ENCODE data around the gene CREB5.

DNA sequence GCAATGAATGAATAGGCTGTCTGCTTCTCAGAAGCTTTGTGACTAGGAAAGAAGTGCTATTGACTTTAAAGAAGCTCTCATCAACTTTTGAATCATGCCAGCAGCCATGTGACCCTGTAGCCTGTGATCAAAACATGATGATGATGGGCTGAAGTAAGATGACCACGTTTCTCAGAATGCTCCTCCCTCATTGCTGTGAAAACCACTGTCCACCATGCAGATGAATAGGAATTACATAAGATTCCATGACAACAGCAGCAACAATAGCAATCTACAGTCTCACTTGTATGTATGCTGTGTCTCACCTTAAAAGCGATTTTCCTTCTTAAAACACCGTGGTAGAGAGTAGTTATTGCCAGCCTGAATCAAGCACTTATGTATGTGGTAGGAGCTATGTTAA, 317.4 kb downstream of the CREB5 start:
- TF ChIP-seq RAD21 (IDR thresholded peaks at IDR 0.05 in 1 of 2, conservative IDR thresholded peaks at IDR 0.05 in 1 of 2; ENCODE audit: low read depth in 2 of 2, low read length in 2 of 2) (no peak), TEAD4 (IDR thresholded peaks at IDR 0.05; ENCODE audit: low read depth, low read length) (no peak), POLR2A (IDR thresholded peaks at IDR 0.05; ENCODE audit: control extremely low read depth in 1 of 2, low read depth in 2 of 2, low read length in 2 of 2) (no peak)
- TF ChIP-seq, protein P1, sequence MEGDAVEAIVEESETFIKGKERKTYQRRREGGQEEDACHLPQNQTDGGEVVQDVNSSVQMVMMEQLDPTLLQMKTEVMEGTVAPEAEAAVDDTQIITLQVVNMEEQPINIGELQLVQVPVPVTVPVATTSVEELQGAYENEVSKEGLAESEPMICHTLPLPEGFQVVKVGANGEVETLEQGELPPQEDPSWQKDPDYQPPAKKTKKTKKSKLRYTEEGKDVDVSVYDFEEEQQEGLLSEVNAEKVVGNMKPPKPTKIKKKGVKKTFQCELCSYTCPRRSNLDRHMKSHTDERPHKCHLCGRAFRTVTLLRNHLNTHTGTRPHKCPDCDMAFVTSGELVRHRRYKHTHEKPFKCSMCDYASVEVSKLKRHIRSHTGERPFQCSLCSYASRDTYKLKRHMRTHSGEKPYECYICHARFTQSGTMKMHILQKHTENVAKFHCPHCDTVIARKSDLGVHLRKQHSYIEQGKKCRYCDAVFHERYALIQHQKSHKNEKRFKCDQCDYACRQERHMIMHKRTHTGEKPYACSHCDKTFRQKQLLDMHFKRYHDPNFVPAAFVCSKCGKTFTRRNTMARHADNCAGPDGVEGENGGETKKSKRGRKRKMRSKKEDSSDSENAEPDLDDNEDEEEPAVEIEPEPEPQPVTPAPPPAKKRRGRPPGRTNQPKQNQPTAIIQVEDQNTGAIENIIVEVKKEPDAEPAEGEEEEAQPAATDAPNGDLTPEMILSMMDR (IDR thresholded peaks at IDR 0.05; ENCODE audit: control extremely low read depth in 1 of 3, insufficient read depth in 1 of 3, low read depth in 1 of 3, low read length in 3 of 3): no peak
